ENCODE results near the gene TACC2.

Gene TACC2

GRCh38 chr10:122056431-122057094 is 67.6 kb downstream of the TACC2 start:
- Histone ChIP-seq H3K4me3 (ENCODE audit: insufficient read depth in 1 of 2, low read depth in 1 of 2, low read length in 2 of 2) (no peak overlapping the region), H3K4me2 (ENCODE audit: low read length, poor library complexity, severe bottlenecking) (no peak overlapping the region), H3K9me3 (ENCODE audit: control insufficient read depth, low read length) (no peaks in the 10 kb centered on the region), H4K8ac (ENCODE audit: low read length) (no peak overlapping the region), H2AK5ac (ENCODE audit: low read length, severe bottlenecking) (no peak overlapping the region), H3K79me1 (replicated peaks; ENCODE audit: low read length, poor library complexity, severe bottlenecking) (no peaks in the 10 kb centered on the region), H2AFZ (ENCODE audit: low read depth, low read length) (no peak overlapping the region), H2BK5ac (ENCODE audit: low read depth, low read length, poor library complexity, severe bottlenecking) (no peak overlapping the region), H3K36me3 (ENCODE audit: control insufficient read depth in 1 of 2, insufficient read depth in 2 of 2, low read depth in 1 of 2, low read length in 2 of 2) (no peaks in the 10 kb centered on the region), H3K4ac (ENCODE audit: low read depth in 1 of 2, low read length in 2 of 2) (no peak overlapping the region), H2BK12ac (ENCODE audit: low read length in 2 of 2) (peak overlapping the region in 1 of 2 experiments; percentile 7), H3K4me1 (ENCODE audit: control insufficient read depth, insufficient read depth, low read depth, low read length) (peaks cover 5% of the 10 kb centered on the region), H3K27ac (ENCODE audit: low read length, poor library complexity, severe bottlenecking) (no peak overlapping the region), H3K9ac (ENCODE audit: low read length) (no peak overlapping the region), H3K23ac (ENCODE audit: low read length in 2 of 2) (no peak overlapping the region), H3K18ac (ENCODE audit: low read depth in 1 of 2, low read length in 2 of 2) (no peak overlapping the region), H4K91ac (ENCODE audit: low read length) (no peak overlapping the region), H3K14ac (ENCODE audit: low read length in 2 of 2) (peak overlapping the region in 1 of 2 experiments; percentile 59), H2BK15ac (ENCODE audit: low read depth, poor library complexity, severe bottlenecking) (no peak overlapping the region), H3K27me3 (ENCODE audit: control insufficient read depth in 1 of 2, insufficient read depth in 1 of 2, low read length in 2 of 2) (no peaks in the 10 kb centered on the region), H2BK120ac (ENCODE audit: low read depth, low read length) (no peak overlapping the region)
- 85% methylated on average over 8 of the region's 8 CpGs for WGBS
- DNase-seq: no peak

- Histone ChIP-seq H3K27me3 (ENCODE audit: control insufficient read depth in 1 of 2, insufficient read depth in 1 of 2, low read length in 2 of 2) (no peaks in the 10 kb centered on the region), H3K4me2 (ENCODE audit: low read length, poor library complexity, severe bottlenecking) (no peak overlapping the region), H2BK15ac (ENCODE audit: low read depth, poor library complexity, severe bottlenecking) (no peak overlapping the region), H4K91ac (ENCODE audit: low read length) (no peak overlapping the region), H2AFZ (ENCODE audit: low read depth, low read length) (no peak overlapping the region), H3K23ac (ENCODE audit: low read length in 2 of 2) (no peak overlapping the region), H2AK5ac (ENCODE audit: low read length, severe bottlenecking) (no peak overlapping the region), H3K4me1 (ENCODE audit: control insufficient read depth, insufficient read depth, low read depth, low read length) (peaks cover 8% of the 10 kb centered on the region), H3K27ac (ENCODE audit: low read length, poor library complexity, severe bottlenecking) (no peak overlapping the region), H2BK12ac (ENCODE audit: low read length in 2 of 2) (peak overlapping the region in 1 of 2 experiments; percentile 21), H3K14ac (ENCODE audit: low read length in 2 of 2) (no peak overlapping the region), H3K36me3 (ENCODE audit: control insufficient read depth in 1 of 2, insufficient read depth in 2 of 2, low read depth in 1 of 2, low read length in 2 of 2) (no peaks in the 10 kb centered on the region), H3K9me3 (ENCODE audit: control insufficient read depth, low read length) (no peaks in the 10 kb centered on the region), H3K9ac (ENCODE audit: low read length) (no peak overlapping the region), H3K18ac (ENCODE audit: low read depth in 1 of 2, low read length in 2 of 2) (peak overlapping the region in 1 of 2 experiments; percentile 34), H2BK120ac (ENCODE audit: low read depth, low read length) (no peak overlapping the region), H3K79me1 (replicated peaks; ENCODE audit: low read length, poor library complexity, severe bottlenecking) (no peaks in the 10 kb centered on the region), H4K8ac (ENCODE audit: low read length) (no peak overlapping the region), H2BK5ac (ENCODE audit: low read depth, low read length, poor library complexity, severe bottlenecking) (no peak overlapping the region), H3K4me3 (ENCODE audit: insufficient read depth in 1 of 2, low read depth in 1 of 2, low read length in 2 of 2) (no peak overlapping the region), H3K4ac (ENCODE audit: low read depth in 1 of 2, low read length in 2 of 2) (no peak overlapping the region)
- no peak for DNase-seq
- WGBS: 77% methylated on average over 13 of the region's 14 CpGs
Measured at GRCh38 chr10:122057841-122058413, 69.0 kb downstream of the TACC2 start.

GRCh38 chr10:122060250-122060649 is 71.3 kb downstream of the TACC2 start:
- WGBS: 52% methylated on average over 2 of the region's 2 CpGs
- no peak overlapping the region for H3K27ac ChIP-seq (ENCODE audit: low read length, poor library complexity, severe bottlenecking)
- H4K8ac ChIP-seq (ENCODE audit: low read length): no peak overlapping the region

GRCh38 chr10:122062831-122063674 is 74.1 kb downstream of the TACC2 start:
- Histone ChIP-seq H2BK12ac (ENCODE audit: low read length in 2 of 2) (peak overlapping the region; percentile 91 to 100), H2AFZ (ENCODE audit: low read depth, low read length) (no peak overlapping the region), H3K14ac (ENCODE audit: low read length in 2 of 2) (no peak overlapping the region), H3K4ac (ENCODE audit: low read depth in 1 of 2, low read length in 2 of 2) (peak overlapping the region; percentile 61 to 99), H2BK15ac (ENCODE audit: low read depth, poor library complexity, severe bottlenecking) (peak overlapping the region; percentile 82), H3K23ac (ENCODE audit: low read length in 2 of 2) (no peak overlapping the region), H2BK5ac (ENCODE audit: low read depth, low read length, poor library complexity, severe bottlenecking) (no peak overlapping the region), H4K91ac (ENCODE audit: low read length) (peak overlapping the region; percentile 91), H4K8ac (ENCODE audit: low read length) (peak overlapping the region; percentile 88), H3K36me3 (ENCODE audit: control insufficient read depth in 1 of 2, insufficient read depth in 2 of 2, low read depth in 1 of 2, low read length in 2 of 2) (no peaks in the 10 kb centered on the region), H3K27ac (ENCODE audit: low read length, poor library complexity, severe bottlenecking) (no peak overlapping the region), H3K9ac (ENCODE audit: low read length) (peak overlapping the region; percentile 76), H3K4me2 (ENCODE audit: low read length, poor library complexity, severe bottlenecking) (no peak overlapping the region), H3K9me3 (ENCODE audit: control insufficient read depth, low read length) (no peaks in the 10 kb centered on the region), H2BK120ac (ENCODE audit: low read depth, low read length) (peak overlapping the region; percentile 68), H2AK5ac (ENCODE audit: low read length, severe bottlenecking) (peak overlapping the region; percentile 79), H3K79me1 (replicated peaks; ENCODE audit: low read length, poor library complexity, severe bottlenecking) (no peaks in the 10 kb centered on the region), H3K27me3 (ENCODE audit: control insufficient read depth in 1 of 2, insufficient read depth in 1 of 2, low read length in 2 of 2) (no peaks in the 10 kb centered on the region), H3K4me1 (ENCODE audit: control insufficient read depth, insufficient read depth, low read depth, low read length) (peaks cover 9% of the 10 kb centered on the region), H3K4me3 (ENCODE audit: insufficient read depth in 1 of 2, low read depth in 1 of 2, low read length in 2 of 2) (peak overlapping the region in 1 of 2 experiments; percentile 0), H3K18ac (ENCODE audit: low read depth in 1 of 2, low read length in 2 of 2) (peak overlapping the region; percentile 90 to 98)
- peak; percentile 97 for DNase-seq
- 25% methylated on average over 11 of the region's 13 CpGs for WGBS

More at GRCh38 chr10:122060250-122060649, 71.3 kb downstream of the TACC2 start:
- Histone ChIP-seq H3K9me3 (ENCODE audit: control insufficient read depth, low read length) (no peaks in the 10 kb centered on the region), H2AK5ac (ENCODE audit: low read length, severe bottlenecking) (peak overlapping the region; percentile 16), H3K18ac (ENCODE audit: low read depth in 1 of 2, low read length in 2 of 2) (peak overlapping the region; percentile 6 to 25), H2BK120ac (ENCODE audit: low read depth, low read length) (no peak overlapping the region), H3K79me1 (replicated peaks; ENCODE audit: low read length, poor library complexity, severe bottlenecking) (no peaks in the 10 kb centered on the region), H3K14ac (ENCODE audit: low read length in 2 of 2) (no peak overlapping the region), H2BK5ac (ENCODE audit: low read depth, low read length, poor library complexity, severe bottlenecking) (no peak overlapping the region), H2BK12ac (ENCODE audit: low read length in 2 of 2) (peak overlapping the region in 1 of 2 experiments; percentile 57), H3K4me1 (ENCODE audit: control insufficient read depth, insufficient read depth, low read depth, low read length) (peaks cover 9% of the 10 kb centered on the region), H2AFZ (ENCODE audit: low read depth, low read length) (no peak overlapping the region), H3K23ac (ENCODE audit: low read length in 2 of 2) (no peak overlapping the region), H3K9ac (ENCODE audit: low read length) (no peak overlapping the region), H3K4ac (ENCODE audit: low read depth in 1 of 2, low read length in 2 of 2) (no peak overlapping the region), H4K91ac (ENCODE audit: low read length) (no peak overlapping the region), H2BK15ac (ENCODE audit: low read depth, poor library complexity, severe bottlenecking) (no peak overlapping the region), H3K4me2 (ENCODE audit: low read length, poor library complexity, severe bottlenecking) (no peak overlapping the region), H3K36me3 (ENCODE audit: control insufficient read depth in 1 of 2, insufficient read depth in 2 of 2, low read depth in 1 of 2, low read length in 2 of 2) (no peaks in the 10 kb centered on the region), H3K4me3 (ENCODE audit: insufficient read depth in 1 of 2, low read depth in 1 of 2, low read length in 2 of 2) (no peak overlapping the region), H3K27me3 (ENCODE audit: control insufficient read depth in 1 of 2, insufficient read depth in 1 of 2, low read length in 2 of 2) (no peaks in the 10 kb centered on the region)
- DNase-seq: peak; percentile 65

All from mesenchymal stem cell (in vitro differentiated cells and primary cell).